Stimulated activated CD8-positive, alpha-beta memory T cell treated with anti-CD3 and anti-CD28 coated beads, Interleukin-7, amount 100 ng/mL, for 48 hours (primary cell): Measurements from ENCODE around the gene CPEB2.

ENCODE experiments used
- DNase-seq, 2 donors: peaks; one replicate each; pipeline ENCODE4 v3.0.0-alpha.2; 2020; ENCODE audit warnings: low read depth in 1 of 2; ENCODE audit errors: extremely low read depth in 1 of 2

Gene CPEB2

GRCh38 chr4:15001869-15002658, at the start of gene CPEB2:
TSS of gene CPEB2 (plus strand) at chr4:15002481. CDS start at chr4:15002674, 193 bp downstream.
- peak; percentile 81 to 83 for DNase-seq

- no peak for DNase-seq
Measured at GRCh38 chr4:14958436-14958835, 43.8 kb upstream of the CPEB2 start.

- no peak for DNase-seq
Measured at GRCh38 chr4:14961292-14961691, 41.0 kb upstream of the CPEB2 start.

GRCh38 chr4:14965071-14965470, 37.2 kb upstream of the CPEB2 start:
- no peak for DNase-seq

- no peak for DNase-seq
Measured at GRCh38 chr4:14967982-14968381, 34.3 kb upstream of the CPEB2 start.

GRCh38 chr4:14977830-14978229, 24.5 kb upstream of the CPEB2 start:
- DNase-seq = no peak

GRCh38 chr4:14984448-14984847, 17.8 kb upstream of the CPEB2 start:
- DNase-seq = no peak

GRCh38 chr4:14985161-14985560, 17.1 kb upstream of the CPEB2 start:
- no peak for DNase-seq

GRCh38 chr4:14985843-14986242, 16.4 kb upstream of the CPEB2 start:
- no peak for DNase-seq

GRCh38 chr4:14987054-14987453, 15.2 kb upstream of the CPEB2 start:
- DNase-seq = no peak

GRCh38 chr4:14990484-14990883, 11.8 kb upstream of the CPEB2 start:
- no peak for DNase-seq

GRCh38 chr4:14994242-14994641, 8.0 kb upstream of the CPEB2 start:
- DNase-seq = no peak

- DNase-seq = peak; percentile 9 to 22
Measured at GRCh38 chr4:15001248-15001868, 923 bp upstream of the CPEB2 start.

- DNase-seq = peak; percentile 54 to 62
Measured at GRCh38 chr4:15002659-15003400, 549 bp downstream of the CPEB2 start.

GRCh38 chr4:15003401-15003890, 1.2 kb downstream of the CPEB2 start:
- DNase-seq = peak; percentile 13 to 30

GRCh38 chr4:15003891-15004738, 1.8 kb downstream of the CPEB2 start:
- peak; percentile 11 to 19 for DNase-seq

GRCh38 chr4:15004739-15005301, 2.5 kb downstream of the CPEB2 start:
- peak; percentile 18 to 29 for DNase-seq

GRCh38 chr4:15005474-15006115, 3.3 kb downstream of the CPEB2 start:
- DNase-seq = no peak

GRCh38 chr4:15006416-15007024, 4.2 kb downstream of the CPEB2 start:
- no peak for DNase-seq
